ENCODE measurements around the gene SPTBN5.

- no peak for TF ChIP-seq CTCF (conservative IDR thresholded peaks at IDR 0.05; ENCODE audit: low read length)
- no peak for TF ChIP-seq EZH2phosphoT487 (IDR thresholded peaks at IDR 0.05; ENCODE audit: borderline replicate concordance, low read depth, low read length)
These were observed 55.4 kb downstream of the SPTBN5 start, which contains the start of gene PLA2G4B for GRCh38 chr15:41838400-41838897.
